NT2/D1 (cell line): ENCODE data around the gene TNFRSF25.

Experiments used
- SUZ12 ChIP-seq: IDR thresholded peaks from 2 replicates; pipeline ENCODE4 v1.6.1; 2011; ENCODE audit not compliant: insufficient read length, insufficient read depth; ENCODE audit errors: extremely low read depth
- YY1 ChIP-seq: IDR thresholded peaks from 2 replicates; pipeline ENCODE4 v1.6.1; 2011; ENCODE audit not compliant: insufficient read length, insufficient read depth
- ZNF274 ChIP-seq: IDR thresholded peaks from 2 replicates; pipeline ENCODE4 v1.6.1; 2011; ENCODE audit warnings: mild to moderate bottlenecking, low read depth, low read length

DNA sequence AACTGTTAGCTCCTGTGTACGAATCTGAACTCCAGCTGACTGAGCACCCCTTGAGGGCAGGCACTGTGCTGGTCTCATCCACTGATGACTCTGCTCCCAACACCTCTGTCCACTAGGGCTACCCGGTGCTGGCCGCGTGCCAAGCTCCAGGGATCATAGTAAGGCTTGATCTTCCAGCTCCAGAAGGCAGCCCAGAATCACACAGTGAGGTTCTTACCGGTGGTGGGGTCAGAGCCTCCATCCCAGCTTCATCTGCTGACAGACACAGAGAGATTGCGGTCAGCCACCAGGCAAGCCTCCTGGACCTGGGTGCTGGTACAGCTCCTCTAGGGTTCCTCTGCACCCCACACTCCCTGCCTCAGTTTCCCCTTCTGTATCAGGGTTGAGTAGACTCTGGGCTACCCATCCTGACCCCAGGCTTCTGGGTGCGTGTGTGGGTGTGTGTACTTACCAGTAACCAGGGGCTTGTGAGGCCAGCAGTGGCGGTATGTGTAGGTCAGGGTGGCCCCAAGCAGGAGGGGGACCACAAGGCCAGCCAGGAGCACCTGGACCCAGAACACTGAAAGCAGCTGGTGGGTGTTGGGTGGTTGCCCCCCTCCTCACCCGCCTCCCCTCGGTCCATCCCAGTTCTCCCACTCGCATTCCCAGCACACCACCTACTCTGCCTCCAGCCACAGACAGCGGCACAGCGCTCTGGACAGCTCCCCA, 3.4 kb downstream of the TNFRSF25 start:
- TF ChIP-seq YY1: no peak
- TF ChIP-seq ZNF274: no peak
- no peak for TF ChIP-seq SUZ12
